HEK293 (cell line): ENCODE data around the gene CCDC81.

Experiments used
- CTCF ChIA-PET: fragments of 350-600 bp; formaldehyde crosslinking; extraction: SDS; loops from one replicate; lab custom pipeline; 2021; ENCODE audit warnings: antibody characterized with exemption; lab: Yijun Ruan, JAX
- POLR2A ChIA-PET: fragments of 300-600 bp; formaldehyde crosslinking; extraction: SDS; loops from one replicate; lab custom pipeline; 2020; ENCODE audit warnings: antibody characterized with exemption, inconsistent platforms; lab: Yijun Ruan, JAX
- H3K27ac ChIP-seq: fragments of 200-500 bp; sonication (Bioruptor generic); 2 replicates; pipeline ENCODE4 v1.5.1; 2014; ENCODE audit warnings: low read depth, low read length, control low read depth, inconsistent platforms; ENCODE audit errors: extremely low read depth
- H3K36me3 ChIP-seq, 2 experiments: fragments of 200-500 bp in 1 of 2; sonication (Bioruptor generic) in 1 of 2; 1 replicate in 1 of 2; 2 replicates in 1 of 2; pipeline ENCODE4 v1.5.1; 2014 to 2017; ENCODE audit warnings: inconsistent platforms in 2 of 2, low read length in 2 of 2; ENCODE audit not compliant: control insufficient read depth in 2 of 2, insufficient read depth in 1 of 2
- H3K4me1 ChIP-seq: fragments of 200-500 bp; sonication (Bioruptor generic); 2 replicates; pipeline ENCODE4 v1.5.1; 2014; ENCODE audit warnings: mild to moderate bottlenecking, low read length, inconsistent platforms; ENCODE audit not compliant: control insufficient read depth, insufficient read depth
- H3K4me3 ChIP-seq: 2 replicates; pipeline ENCODE4 v1.5.1; 2011; ENCODE audit warnings: low read depth, mild to moderate bottlenecking, control low read depth, low read length, moderate library complexity
- H3K9me3 ChIP-seq: fragments of 200-500 bp; sonication (Bioruptor generic); 2 replicates; pipeline ENCODE4 v1.5.1; 2014; ENCODE audit warnings: low read depth, low read length, inconsistent platforms; ENCODE audit not compliant: control insufficient read depth, insufficient read depth
- GLI4 ChIP-seq: fragments of 450-650 bp; formaldehyde crosslinking; IDR thresholded peaks from 2 replicates; pipeline ENCODE4 v1.5.1; 2016; ENCODE audit warnings: missing biosample characterization, missing genetic modification characterization
- MZF1 ChIP-seq: fragments of 450-650 bp; formaldehyde crosslinking; IDR thresholded peaks from 2 replicates; pipeline ENCODE4 v1.5.1; 2017; ENCODE audit warnings: missing biosample characterization, missing genetic modification characterization, borderline replicate concordance
- REPIN1 ChIP-seq: fragments of 450-650 bp; formaldehyde crosslinking; IDR thresholded peaks from 2 replicates; pipeline ENCODE4 v1.5.1; 2017; ENCODE audit warnings: missing biosample characterization, missing genetic modification characterization, low read depth
- ZBTB10 ChIP-seq: fragments of 450-650 bp; formaldehyde crosslinking; IDR thresholded peaks from 2 replicates; pipeline ENCODE4 v1.5.1; 2016; ENCODE audit warnings: missing biosample characterization, missing genetic modification characterization
- ZBTB20 ChIP-seq: fragments of 450-650 bp; formaldehyde crosslinking; IDR thresholded peaks from 2 replicates; pipeline ENCODE4 v1.5.1; 2016; ENCODE audit warnings: missing biosample characterization, missing genetic modification characterization
- ZBTB44 ChIP-seq: fragments of 450-650 bp; IDR thresholded peaks from 2 replicates; pipeline ENCODE4 v1.5.1; 2018; ENCODE audit warnings: missing biosample characterization, mild to moderate bottlenecking, missing genetic modification characterization
- ZFP69B ChIP-seq: fragments of 450-650 bp; formaldehyde crosslinking; IDR thresholded peaks from 2 replicates; pipeline ENCODE4 v1.5.1; 2016; ENCODE audit warnings: missing biosample characterization, missing genetic modification characterization
- ZNF114 ChIP-seq: fragments of 450-650 bp; formaldehyde crosslinking; IDR thresholded peaks from 2 replicates; pipeline ENCODE4 v1.5.0; 2017; ENCODE audit warnings: missing biosample characterization, missing genetic modification characterization
- ZNF138 ChIP-seq: fragments of 450-650 bp; formaldehyde crosslinking; IDR thresholded peaks from 2 replicates; pipeline ENCODE4 v1.5.1; 2016; ENCODE audit warnings: missing biosample characterization, missing genetic modification characterization, borderline replicate concordance
- ZNF155 ChIP-seq: fragments of 450-650 bp; formaldehyde crosslinking; IDR thresholded peaks from 2 replicates; pipeline ENCODE4 v1.5.1; 2016; ENCODE audit warnings: missing biosample characterization, missing genetic modification characterization
- ZNF184 ChIP-seq: fragments of 450-650 bp; IDR thresholded peaks from 2 replicates; pipeline ENCODE4 v1.5.1; 2018; ENCODE audit warnings: missing biosample characterization, mild to moderate bottlenecking, missing genetic modification characterization
- ZNF350 ChIP-seq: fragments of 450-650 bp; formaldehyde crosslinking; IDR thresholded peaks from 2 replicates; pipeline ENCODE4 v1.5.0; 2017; ENCODE audit warnings: missing biosample characterization, mild to moderate bottlenecking, missing genetic modification characterization
- ZNF423 ChIP-seq: fragments of 450-650 bp; formaldehyde crosslinking; IDR thresholded peaks from 2 replicates; pipeline ENCODE4 v1.5.1; 2016; ENCODE audit warnings: missing biosample characterization, missing genetic modification characterization
- ZNF501 ChIP-seq: fragments of 450-650 bp; formaldehyde crosslinking; IDR thresholded peaks from 2 replicates; pipeline ENCODE4 v1.5.1; 2016; ENCODE audit warnings: missing biosample characterization, missing genetic modification characterization
- ZNF514 ChIP-seq: fragments of 450-650 bp; formaldehyde crosslinking; IDR thresholded peaks from 2 replicates; pipeline ENCODE4 v1.5.1; 2016; ENCODE audit warnings: missing biosample characterization, missing genetic modification characterization
- ZNF530 ChIP-seq: fragments of 450-650 bp; formaldehyde crosslinking; IDR thresholded peaks from 2 replicates; pipeline ENCODE4 v1.5.1; 2016; ENCODE audit warnings: low read depth, missing biosample characterization, missing genetic modification characterization
- ZNF600 ChIP-seq: fragments of 450-650 bp; formaldehyde crosslinking; IDR thresholded peaks from 2 replicates; pipeline ENCODE4 v1.5.1; 2016; ENCODE audit warnings: missing biosample characterization, missing genetic modification characterization
- ZNF658 ChIP-seq: fragments of 450-650 bp; formaldehyde crosslinking; IDR thresholded peaks from 2 replicates; pipeline ENCODE4; 2016; ENCODE audit warnings: missing biosample characterization, missing genetic modification characterization
- ZNF701 ChIP-seq: fragments of 450-650 bp; formaldehyde crosslinking; IDR thresholded peaks from 2 replicates; pipeline ENCODE4 v1.5.1; 2016; ENCODE audit warnings: missing biosample characterization, missing genetic modification characterization
- ZNF792 ChIP-seq: fragments of 450-650 bp; formaldehyde crosslinking; IDR thresholded peaks from 2 replicates; pipeline ENCODE4 v1.5.1; 2016; ENCODE audit warnings: missing biosample characterization, missing genetic modification characterization
- ZSCAN23 ChIP-seq: fragments of 450-650 bp; formaldehyde crosslinking; IDR thresholded peaks from 2 replicates; pipeline ENCODE4 v1.5.1; 2016; ENCODE audit warnings: missing biosample characterization, missing genetic modification characterization
- TF ChIP-seq, protein P1 (sequence below): fragments of 450-650 bp; formaldehyde crosslinking; conservative IDR thresholded peaks from 2 replicates; pipeline ENCODE4 v1.5.1; 2016; ENCODE audit warnings: low read depth, missing biosample characterization, missing genetic modification characterization

The CCDC81 gene

DNA sequence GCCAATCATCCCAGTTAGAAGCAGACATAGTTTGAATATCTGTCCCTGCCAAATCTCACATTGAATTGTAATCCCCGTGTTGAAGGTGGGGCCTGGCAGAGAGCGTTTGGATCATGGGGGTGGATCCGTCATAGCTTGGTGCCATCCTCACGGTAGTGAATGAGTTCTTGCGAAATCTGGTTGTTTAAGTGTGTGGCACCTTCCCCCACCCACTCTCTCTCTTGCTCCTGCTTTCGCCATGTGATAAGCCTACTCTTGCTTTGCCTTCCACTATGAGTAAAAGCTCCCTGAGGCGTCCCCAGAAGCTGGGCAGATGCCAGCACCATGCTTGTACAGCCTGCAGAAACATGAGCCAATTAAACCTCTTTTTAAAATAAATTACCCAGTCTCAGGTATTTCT lies 5.0 kb upstream of the CCDC81 start:
- Histone ChIP-seq H3K4me3 (no peak overlapping the region), H3K36me3 (no peaks in the 10 kb centered on the region)
- POLR2A ChIA-PET = interaction anchor here (1.2 kb wide), 1 partner anchor 14 kb away, joined by 3 read pairs; no protein-coding TSS in a partner anchor
- no peak for TF ChIP-seq ZNF155 (tag by site-specific recombination)
- no peak for TF ChIP-seq ZNF701 (tag by site-specific recombination)
- TF ChIP-seq ZBTB44 = no peak
- no peak for TF ChIP-seq ZNF658 (tag by site-specific recombination)
- TF ChIP-seq GLI4 = no peak
- no peak for TF ChIP-seq ZNF114
- no peak for TF ChIP-seq ZNF423 (tag by site-specific recombination)
- TF ChIP-seq ZNF501 (tag by site-specific recombination) = no peak
- TF ChIP-seq ZNF184 (tag by site-specific recombination) = no peak
- no peak for TF ChIP-seq ZNF600 (tag by site-specific recombination)
- TF ChIP-seq ZBTB10 = no peak
- no peak for TF ChIP-seq ZSCAN23
- TF ChIP-seq, all 188 proteins: peak for 0
- Histone ChIP-seq H3K4me1 (no peaks in the 10 kb centered on the region), H3K9me3 (no peaks in the 10 kb centered on the region), H3K27ac (no peak overlapping the region)
- CTCF ChIA-PET = interaction anchor here (1.5 to 2.2 kb wide), 2 partner anchors 9 to 50 kb away, joined by 4 to 10 read pairs; no protein-coding TSS in a partner anchor

- Histone ChIP-seq H3K36me3 (no peaks in the 10 kb centered on the region), H3K4me3 (no peak overlapping the region), H3K4me1 (no peaks in the 10 kb centered on the region), H3K9me3 (no peaks in the 10 kb centered on the region), H3K27ac (no peak overlapping the region)
- CTCF ChIA-PET = interaction anchor here (2.2 kb wide), 1 partner anchor 9 kb away, joined by 10 read pairs; no protein-coding TSS in a partner anchor
- TF ChIP-seq ZNF501 (tag by site-specific recombination) (no peak), ZNF138 (tag by site-specific recombination) (no peak), REPIN1 (tag by site-specific recombination) (no peak), ZBTB20 (tag by site-specific recombination) (no peak), ZNF530 (tag by site-specific recombination) (no peak), ZNF514 (tag by site-specific recombination) (no peak), MZF1 (tag by site-specific recombination) (no peak), ZNF350 (tag by site-specific recombination) (no peak), ZFP69B (tag by site-specific recombination) (no peak), ZNF792 (tag by site-specific recombination) (no peak)
- TF ChIP-seq, protein P1, sequence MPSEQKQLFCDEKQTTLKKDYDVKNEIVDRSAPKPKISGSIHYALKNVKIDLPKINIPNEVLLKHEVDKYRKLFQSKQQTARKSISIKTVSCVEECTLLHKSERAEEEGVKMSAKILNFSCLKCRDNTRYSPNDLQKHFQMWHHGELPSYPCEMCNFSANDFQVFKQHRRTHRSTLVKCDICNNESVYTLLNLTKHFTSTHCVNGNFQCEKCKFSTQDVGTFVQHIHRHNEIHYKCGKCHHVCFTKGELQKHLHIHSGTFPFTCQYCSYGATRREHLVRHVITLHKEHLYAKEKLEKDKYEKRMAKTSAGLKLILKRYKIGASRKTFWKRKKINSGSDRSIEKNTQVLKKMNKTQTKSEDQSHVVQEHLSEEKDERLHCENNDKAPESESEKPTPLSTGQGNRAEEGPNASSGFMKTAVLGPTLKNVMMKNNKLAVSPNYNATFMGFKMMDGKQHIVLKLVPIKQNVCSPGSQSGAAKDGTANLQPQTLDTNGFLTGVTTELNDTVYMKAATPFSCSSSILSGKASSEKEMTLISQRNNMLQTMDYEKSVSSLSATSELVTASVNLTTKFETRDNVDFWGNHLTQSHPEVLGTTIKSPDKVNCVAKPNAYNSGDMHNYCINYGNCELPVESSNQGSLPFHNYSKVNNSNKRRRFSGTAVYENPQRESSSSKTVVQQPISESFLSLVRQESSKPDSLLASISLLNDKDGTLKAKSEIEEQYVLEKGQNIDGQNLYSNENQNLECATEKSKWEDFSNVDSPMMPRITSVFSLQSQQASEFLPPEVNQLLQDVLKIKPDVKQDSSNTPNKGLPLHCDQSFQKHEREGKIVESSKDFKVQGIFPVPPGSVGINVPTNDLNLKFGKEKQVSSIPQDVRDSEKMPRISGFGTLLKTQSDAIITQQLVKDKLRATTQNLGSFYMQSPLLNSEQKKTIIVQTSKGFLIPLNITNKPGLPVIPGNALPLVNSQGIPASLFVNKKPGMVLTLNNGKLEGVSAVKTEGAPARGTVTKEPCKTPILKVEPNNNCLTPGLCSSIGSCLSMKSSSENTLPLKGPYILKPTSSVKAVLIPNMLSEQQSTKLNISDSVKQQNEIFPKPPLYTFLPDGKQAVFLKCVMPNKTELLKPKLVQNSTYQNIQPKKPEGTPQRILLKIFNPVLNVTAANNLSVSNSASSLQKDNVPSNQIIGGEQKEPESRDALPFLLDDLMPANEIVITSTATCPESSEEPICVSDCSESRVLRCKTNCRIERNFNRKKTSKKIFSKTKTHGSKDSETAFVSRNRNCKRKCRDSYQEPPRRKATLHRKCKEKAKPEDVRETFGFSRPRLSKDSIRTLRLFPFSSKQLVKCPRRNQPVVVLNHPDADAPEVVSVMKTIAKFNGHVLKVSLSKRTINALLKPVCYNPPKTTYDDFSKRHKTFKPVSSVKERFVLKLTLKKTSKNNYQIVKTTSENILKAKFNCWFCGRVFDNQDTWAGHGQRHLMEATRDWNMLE (tag by site-specific recombination) = no peak
- POLR2A ChIA-PET = no interaction called here
These were observed 4.5 kb upstream of the CCDC81 start for GRCh38 chr11:86370171-86370570.
